Cardiac muscle cell (in vitro differentiated cells and primary cell): ENCODE data around the gene RYR3. TPM values are rescaled to one million over a fixed set of nuclear protein-coding genes. Genes with fewer than 3 reads are reported as not detected.
"Not testable (repeated sequence)": the region's sequence is repeated elsewhere in the genome, so short reads cannot be mapped to it uniquely, and the experiment has no call there.

Experiments
- DNase-seq, 2 donors: peaks; one replicate each; pipeline versions ENCODE4 v3.0.0 to v3.0.0-alpha.2; 2010 to 2017; ENCODE audit warnings: low read depth in 1 of 2, low spot score in 1 of 2
- H3K27ac ChIP-seq: fragments of 200-600 bp; sonication (generic); 2 replicates; pipeline ENCODE4 v1.5.1; 2016
- H3K27me3 ChIP-seq: fragments of 200-600 bp; sonication (generic); 2 replicates; pipeline ENCODE4 v1.6.0; 2016; ENCODE audit warnings: control low read depth
- H3K36me3 ChIP-seq: fragments of 200-600 bp; sonication (generic); 2 replicates; pipeline ENCODE4 v1.5.1; 2016; ENCODE audit warnings: control low read depth
- H3K4me1 ChIP-seq: fragments of 200-600 bp; sonication (generic); 2 replicates; pipeline ENCODE4 v1.8.1; 2017; ENCODE audit warnings: low read depth, mild to moderate bottlenecking, mixed run types
- H3K4me3 ChIP-seq: fragments of 200-600 bp; sonication (generic); 2 replicates; pipeline ENCODE4 v1.5.1; 2016; ENCODE audit warnings: mild to moderate bottlenecking
- H3K9me3 ChIP-seq: fragments of 200-600 bp; sonication (generic); 2 replicates; pipeline ENCODE4 v1.5.1; 2017; ENCODE audit warnings: low read depth, mild to moderate bottlenecking, control low read depth
- polyA plus RNA-seq: library from polyadenylated mRNA; unstranded; fragments of >200 nt; fragmentation: Nextera tagmentation; extraction: Ambion mirVana; gene quantifications from 2 replicates; pipeline ENCODE4 v1.2.1, GENCODE V29; 2016
- total RNA-seq: library from RNA; depleted of rRNA; stranded (reverse); fragments of >200 nt; gene quantifications from 2 replicates; pipeline ENCODE4 v1.2.3, GENCODE V29; 2016
- TF ChIP-seq, protein P1 (sequence below): IDR thresholded peaks from 2 replicates; pipeline ENCODE4 v1.5.1; 2012; ENCODE audit warnings: low read depth, mild to moderate bottlenecking, low read length

RYR3 gene
- total and polyA plus RNA-seq, 2 experiments from 2014 or later = 0.39 to 0.54 TPM

GRCh38 chr15:33561967-33562366 is 251.2 kb downstream of the RYR3 start:
- no peaks in the 10 kb centered on the region for H3K36me3 ChIP-seq

DNA sequence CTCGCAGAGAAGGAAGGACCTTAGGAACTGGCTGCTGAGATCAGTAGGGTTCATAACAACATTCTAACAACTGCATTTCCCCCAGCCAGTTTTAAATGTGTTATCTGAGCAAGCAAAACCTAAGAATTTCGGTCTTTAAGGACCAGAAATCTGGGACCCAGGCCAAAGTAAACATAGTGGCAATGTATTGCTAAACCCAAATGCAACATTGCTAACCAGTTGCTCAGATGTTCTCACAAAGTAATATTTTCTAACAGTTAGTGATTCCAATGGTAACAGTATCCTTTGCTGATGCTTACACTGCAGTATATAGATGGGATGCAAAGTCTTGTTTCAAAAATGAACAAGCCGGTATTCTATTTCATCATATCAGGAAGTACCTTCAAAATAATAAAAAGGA is 254.3 kb downstream of the RYR3 start:
- DNase-seq = peak in 1 of 2 donors; percentile 75
- Histone ChIP-seq H3K27ac (no peak overlapping the region), H3K4me3 (no peak overlapping the region), H3K27me3 (no peaks in the 10 kb centered on the region), H3K4me1 (no peaks in the 10 kb centered on the region), H3K36me3 (no peaks in the 10 kb centered on the region), H3K9me3 (no peaks in the 10 kb centered on the region)
- TF ChIP-seq, protein P1, sequence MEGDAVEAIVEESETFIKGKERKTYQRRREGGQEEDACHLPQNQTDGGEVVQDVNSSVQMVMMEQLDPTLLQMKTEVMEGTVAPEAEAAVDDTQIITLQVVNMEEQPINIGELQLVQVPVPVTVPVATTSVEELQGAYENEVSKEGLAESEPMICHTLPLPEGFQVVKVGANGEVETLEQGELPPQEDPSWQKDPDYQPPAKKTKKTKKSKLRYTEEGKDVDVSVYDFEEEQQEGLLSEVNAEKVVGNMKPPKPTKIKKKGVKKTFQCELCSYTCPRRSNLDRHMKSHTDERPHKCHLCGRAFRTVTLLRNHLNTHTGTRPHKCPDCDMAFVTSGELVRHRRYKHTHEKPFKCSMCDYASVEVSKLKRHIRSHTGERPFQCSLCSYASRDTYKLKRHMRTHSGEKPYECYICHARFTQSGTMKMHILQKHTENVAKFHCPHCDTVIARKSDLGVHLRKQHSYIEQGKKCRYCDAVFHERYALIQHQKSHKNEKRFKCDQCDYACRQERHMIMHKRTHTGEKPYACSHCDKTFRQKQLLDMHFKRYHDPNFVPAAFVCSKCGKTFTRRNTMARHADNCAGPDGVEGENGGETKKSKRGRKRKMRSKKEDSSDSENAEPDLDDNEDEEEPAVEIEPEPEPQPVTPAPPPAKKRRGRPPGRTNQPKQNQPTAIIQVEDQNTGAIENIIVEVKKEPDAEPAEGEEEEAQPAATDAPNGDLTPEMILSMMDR = no peak

More at GRCh38 chr15:33561967-33562366, 251.2 kb downstream of the RYR3 start:
- Histone ChIP-seq H3K9me3 (no peaks in the 10 kb centered on the region), H3K4me3 (no peak overlapping the region), H3K27ac (no peak overlapping the region), H3K27me3 (no peaks in the 10 kb centered on the region), H3K4me1 (no peaks in the 10 kb centered on the region)
- DNase-seq = no peak
- TF ChIP-seq, protein P1 = no peak

GRCh38 chr15:33567652-33568051 is 256.9 kb downstream of the RYR3 start:
- Histone ChIP-seq H3K4me3 (no peak overlapping the region), H3K27ac (no peak overlapping the region), H3K27me3 (no peaks in the 10 kb centered on the region), H3K9me3 (no peaks in the 10 kb centered on the region), H3K4me1 (no peaks in the 10 kb centered on the region), H3K36me3 (no peaks in the 10 kb centered on the region)
- TF ChIP-seq, protein P1 = no peak
- DNase-seq = no peak

- TF ChIP-seq, protein P1 = no peak
- DNase-seq = no peak
- no peak overlapping the region for H3K4me3 ChIP-seq
- H3K4me1 ChIP-seq = no peaks in the 10 kb centered on the region
- no peaks in the 10 kb centered on the region for H3K36me3 ChIP-seq
- no peaks in the 10 kb centered on the region for H3K27me3 ChIP-seq
- no peak overlapping the region for H3K27ac ChIP-seq
- H3K9me3 ChIP-seq = no peaks in the 10 kb centered on the region
Observed at GRCh38 chr15:33569036-33569435, 258.3 kb downstream of the RYR3 start.

- not testable (repeated sequence) for DNase-seq, H3K9me3 ChIP-seq, H3K27ac ChIP-seq, H3K27me3 ChIP-seq, H3K4me1 ChIP-seq, H3K4me3 ChIP-seq, H3K36me3 ChIP-seq
Observed at GRCh38 chr15:33577911-33578310, 267.1 kb downstream of the RYR3 start.

DNA sequence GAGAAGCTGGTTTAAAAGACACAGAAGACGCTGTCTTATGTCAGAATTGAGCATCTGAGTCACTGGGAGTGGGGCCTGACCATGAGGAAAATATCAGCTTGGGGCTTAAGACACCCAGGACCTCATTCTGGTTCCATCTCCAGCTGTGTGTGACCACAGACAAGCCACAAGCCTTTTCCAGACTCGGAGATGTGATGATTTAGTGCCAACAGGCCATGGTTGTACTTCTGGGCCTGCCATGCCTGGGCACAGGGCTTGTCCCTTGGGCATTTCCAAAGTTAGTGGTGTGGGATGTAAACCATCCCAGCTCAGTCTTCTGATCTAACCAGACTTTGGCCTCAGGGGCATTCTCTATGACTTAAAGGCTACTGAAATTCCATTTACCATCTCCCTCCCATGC is 269.8 kb downstream of the RYR3 start:
- no peaks in the 10 kb centered on the region for H3K4me1 ChIP-seq
- H3K9me3 ChIP-seq = no peaks in the 10 kb centered on the region
- no peak overlapping the region for H3K4me3 ChIP-seq
- TF ChIP-seq, protein P1 = no peak
- no peak for DNase-seq
- H3K27me3 ChIP-seq = no peaks in the 10 kb centered on the region
- H3K27ac ChIP-seq = no peak overlapping the region
- H3K36me3 ChIP-seq = no peaks in the 10 kb centered on the region
